ENCODE results near the gene DCTD.

DNA sequence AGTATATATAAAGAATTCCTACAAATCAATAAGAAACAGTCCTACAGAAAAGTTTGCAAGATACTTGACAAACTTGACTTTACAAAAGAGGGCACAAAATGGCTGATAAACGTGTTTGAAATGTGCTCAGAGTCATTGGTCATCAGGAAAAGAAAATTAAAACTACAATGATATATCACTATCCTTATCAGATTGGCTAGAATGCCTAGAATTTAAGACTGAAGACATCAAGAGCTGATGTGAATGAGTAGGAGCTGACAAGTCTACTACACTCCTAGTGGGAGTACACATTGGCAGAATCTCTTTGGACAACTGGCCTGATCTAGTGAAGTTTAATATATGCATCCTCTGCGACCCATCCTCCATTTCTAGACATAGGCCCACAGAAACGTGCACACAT, 10.3 kb upstream of the DCTD start:
- TF ChIP-seq ZEB2 (tag by site-specific recombination; IDR thresholded peaks at IDR 0.05) (no peak), ZNF501 (tag by site-specific recombination; IDR thresholded peaks at IDR 0.05) (no peak)
